Measurements from ENCODE around the gene PTPN4. TPM values are rescaled to one million over a fixed set of nuclear protein-coding genes. Genes with fewer than 3 reads are reported as not detected.

The PTPN4 gene
- polyA plus RNA-seq, 1 experiment = 11.8 TPM

DNA sequence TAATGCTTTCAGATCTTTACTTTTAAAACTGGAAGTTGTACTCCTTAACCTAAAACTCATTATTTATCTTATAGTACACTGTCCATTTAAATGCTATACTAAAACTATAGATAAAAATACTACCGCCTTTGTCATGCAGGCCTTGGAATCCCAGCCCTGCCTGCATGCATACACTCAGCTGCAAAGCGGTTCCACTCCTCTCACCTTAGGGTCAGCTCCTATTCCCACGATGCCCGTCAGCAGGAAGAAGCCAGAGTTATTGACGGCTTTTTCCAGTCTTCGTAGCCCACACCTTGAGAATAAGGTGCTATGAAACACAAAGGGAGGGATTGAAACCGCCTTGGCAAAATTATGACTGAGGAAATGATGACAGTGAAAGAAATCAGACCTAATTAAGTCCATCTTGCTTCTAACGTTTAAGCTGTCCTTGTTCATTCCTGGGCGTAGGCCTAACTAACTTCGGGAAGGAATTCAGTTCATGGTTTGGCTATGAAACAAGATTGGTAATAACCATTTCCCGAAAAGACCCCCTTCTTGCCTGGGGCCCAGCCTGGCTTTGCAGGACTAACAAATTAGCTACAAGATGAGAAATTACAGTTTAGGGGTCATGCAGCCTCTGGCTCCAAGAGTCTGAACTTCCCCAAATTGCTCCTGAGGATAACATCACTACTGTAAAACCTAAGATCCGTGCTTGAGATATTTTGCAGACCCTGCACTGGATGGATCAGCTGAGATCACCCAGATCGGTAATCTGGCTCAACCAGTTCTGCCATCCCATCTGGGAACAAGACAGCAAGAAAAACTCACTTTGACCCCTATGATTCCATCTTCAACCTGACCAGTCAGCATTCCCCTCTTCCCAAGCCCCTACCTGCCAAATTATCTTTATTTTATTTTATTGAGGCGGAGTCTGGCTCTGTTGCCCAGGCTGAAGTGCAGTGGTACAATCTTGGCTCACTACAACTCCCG lies 270.2 kb downstream of the PTPN4 start:
- POLR2A ChIA-PET = no interaction called here
- TF ChIP-seq, protein P1, sequence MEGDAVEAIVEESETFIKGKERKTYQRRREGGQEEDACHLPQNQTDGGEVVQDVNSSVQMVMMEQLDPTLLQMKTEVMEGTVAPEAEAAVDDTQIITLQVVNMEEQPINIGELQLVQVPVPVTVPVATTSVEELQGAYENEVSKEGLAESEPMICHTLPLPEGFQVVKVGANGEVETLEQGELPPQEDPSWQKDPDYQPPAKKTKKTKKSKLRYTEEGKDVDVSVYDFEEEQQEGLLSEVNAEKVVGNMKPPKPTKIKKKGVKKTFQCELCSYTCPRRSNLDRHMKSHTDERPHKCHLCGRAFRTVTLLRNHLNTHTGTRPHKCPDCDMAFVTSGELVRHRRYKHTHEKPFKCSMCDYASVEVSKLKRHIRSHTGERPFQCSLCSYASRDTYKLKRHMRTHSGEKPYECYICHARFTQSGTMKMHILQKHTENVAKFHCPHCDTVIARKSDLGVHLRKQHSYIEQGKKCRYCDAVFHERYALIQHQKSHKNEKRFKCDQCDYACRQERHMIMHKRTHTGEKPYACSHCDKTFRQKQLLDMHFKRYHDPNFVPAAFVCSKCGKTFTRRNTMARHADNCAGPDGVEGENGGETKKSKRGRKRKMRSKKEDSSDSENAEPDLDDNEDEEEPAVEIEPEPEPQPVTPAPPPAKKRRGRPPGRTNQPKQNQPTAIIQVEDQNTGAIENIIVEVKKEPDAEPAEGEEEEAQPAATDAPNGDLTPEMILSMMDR (IDR thresholded peaks at IDR 0.05; ENCODE audit: insufficient read depth, low read depth, low read length) = no peak
- no peaks in the 10 kb centered on the region for H3K27me3 ChIP-seq (ENCODE audit: control insufficient read depth, insufficient read depth, low read length)
- H3K4me3 ChIP-seq (ENCODE audit: low read depth, low read length) = no peak overlapping the region
- DNase-seq (ENCODE audit: low read depth) = no peak
- CTCF ChIA-PET = interaction anchor here (1.3 kb wide), 1 partner anchor 9 kb away, joined by 3 read pairs; no protein-coding TSS in a partner anchor
- no peaks in the 10 kb centered on the region for H3K36me3 ChIP-seq (ENCODE audit: control insufficient read depth, insufficient read depth, low read length)

DNA sequence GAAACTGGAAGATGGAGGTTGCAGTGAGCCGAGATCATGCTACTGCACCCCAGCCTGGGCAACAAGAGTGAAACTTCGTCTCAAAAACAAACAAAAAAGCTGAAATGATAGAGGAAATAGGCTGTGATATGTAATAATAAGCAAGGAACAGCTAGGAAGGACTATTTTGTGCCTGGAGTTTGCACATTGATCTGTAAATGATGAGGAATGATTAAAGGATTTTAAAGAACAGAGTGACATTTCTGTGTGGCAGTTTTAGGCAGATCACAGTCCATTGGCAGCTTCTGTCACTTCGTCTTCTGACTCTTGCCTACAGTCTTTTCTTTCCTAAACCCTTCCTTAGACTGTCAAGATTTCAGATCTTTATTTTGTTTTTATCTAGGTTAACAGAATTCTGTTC lies 272.6 kb downstream of the PTPN4 start:
- Histone ChIP-seq H3K27me3 (ENCODE audit: control insufficient read depth, insufficient read depth, low read length) (no peaks in the 10 kb centered on the region), H3K4me3 (ENCODE audit: low read depth, low read length) (no peak overlapping the region), H3K36me3 (ENCODE audit: control insufficient read depth, insufficient read depth, low read length) (no peaks in the 10 kb centered on the region)
- no peak for DNase-seq (ENCODE audit: low read depth)
- ChIA-PET CTCF (no interaction called here), POLR2A (no interaction called here)
- TF ChIP-seq, protein P1 (IDR thresholded peaks at IDR 0.05; ENCODE audit: insufficient read depth, low read depth, low read length) = no peak

Other genes starting within 250 kb of the PTPN4 start
- gene SCTR, start 235.4 kb upstream of the PTPN4 start, polyA plus RNA-seq (2011; rRNA removed) = not detected in 2 replicates
- 0.12 TPM in 1 of 2 replicates, not detected in the other for gene CFAP221, start 215.5 kb upstream of the PTPN4 start, polyA plus RNA-seq (2011; rRNA removed)
- gene TMEM177, start 80.7 kb upstream of the PTPN4 start, polyA plus RNA-seq (2011; rRNA removed) = 6.2 and 8.3 TPM in 2 replicates